GM21737 (cell line): ENCODE results near the gene GGN.
"Not testable (repeated sequence)": the region's sequence is repeated elsewhere in the genome, so short reads cannot be mapped to it uniquely, and the experiment has no call there.

Source experiments
- ATAC-seq: cut with Tn5 transposase; IDR thresholded peaks from one replicate; pipeline ENCODE4 v1.9.1; 2021; ENCODE audit warnings: mild to moderate bottlenecking, moderate library complexity; ENCODE audit not compliant: unreplicated experiment

Gene GGN, protein sequence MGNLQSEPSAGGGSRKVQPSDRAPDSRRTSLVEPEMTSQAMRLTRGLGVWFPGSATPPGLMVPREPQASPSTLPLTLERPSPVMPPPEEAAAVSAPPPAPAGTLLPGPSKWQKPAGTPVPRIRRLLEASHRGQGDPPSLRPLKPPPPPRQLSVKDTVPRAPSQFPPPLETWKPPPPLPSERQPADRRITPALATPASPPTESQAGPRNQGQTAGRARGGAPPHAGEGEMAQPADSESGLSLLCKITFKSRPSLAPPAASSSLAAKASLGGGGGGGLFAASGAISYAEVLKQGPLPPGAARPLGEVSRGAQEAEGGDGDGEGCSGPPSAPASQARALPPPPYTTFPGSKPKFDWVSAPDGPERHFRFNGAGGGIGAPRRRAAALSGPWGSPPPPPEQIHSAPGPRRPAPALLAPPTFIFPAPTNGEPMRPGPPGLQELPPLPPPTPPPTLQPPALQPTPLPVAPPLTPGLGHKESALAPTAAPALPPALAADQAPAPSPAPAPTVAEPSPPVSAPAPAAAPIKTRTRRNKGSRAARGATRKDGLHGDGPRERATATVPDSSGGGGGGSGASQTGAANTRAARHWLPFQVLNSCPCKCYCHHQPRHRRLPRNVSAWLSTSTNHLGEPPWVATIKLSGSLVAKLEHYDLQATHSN

GRCh38 chr19:38387550-38388348 lies at the start of gene GGN:
GGN (minus strand) TSS chr19:38388034; CDS start chr19:38387261, 773 bp downstream.
- peak; percentile 40 for ATAC-seq

DNA sequence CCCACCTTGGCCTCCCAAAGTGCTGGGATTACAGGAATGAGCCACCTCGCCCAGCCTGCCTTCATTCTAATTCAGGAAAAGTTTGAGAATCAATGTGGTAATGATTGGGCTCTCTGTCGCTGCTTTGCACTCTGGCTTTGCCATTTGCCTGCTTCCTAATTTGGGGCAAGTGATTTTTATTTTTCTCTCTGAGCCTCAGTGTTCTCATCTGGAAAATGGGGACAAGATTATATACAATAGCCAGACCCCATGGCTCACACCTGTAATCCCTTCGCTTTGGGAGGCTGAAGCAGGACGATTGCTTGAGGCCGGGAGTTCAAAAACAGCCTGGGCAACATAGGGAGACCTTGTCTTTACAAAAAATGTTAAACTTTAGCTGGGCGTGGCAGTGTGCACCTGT lies 49.5 kb upstream of the GGN start:
- ATAC-seq: no peak

- ATAC-seq: no peak
Measured at GRCh38 chr19:38434549-38435051, 46.8 kb upstream of the GGN start.

DNA sequence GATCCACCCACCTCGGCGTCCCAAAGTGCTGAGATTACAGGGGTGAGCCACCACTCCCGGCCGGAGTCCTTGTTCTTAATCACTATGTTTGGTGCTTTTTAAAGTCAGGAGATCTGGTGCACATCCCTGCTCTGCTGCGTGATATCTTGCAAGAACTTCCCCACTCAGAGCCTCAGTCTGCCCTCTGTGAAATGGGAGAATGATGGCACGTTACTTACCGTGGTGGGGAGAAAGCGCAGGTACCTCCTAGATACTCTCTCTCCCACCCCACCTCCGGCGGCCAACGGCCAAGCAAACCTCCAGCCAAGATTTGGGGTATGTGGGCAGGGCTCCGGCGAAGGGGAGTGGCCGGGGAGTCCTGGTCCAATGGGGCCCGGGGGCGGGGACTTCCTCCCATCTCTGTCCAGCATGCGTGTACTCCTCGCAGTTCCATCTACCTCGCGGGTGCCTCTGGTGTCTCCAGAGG lies 45.5 kb upstream of the GGN start, which contains the start of gene RYR1:
Gene RYR1 (plus strand): TSS at position 424 of the 466 bp plus-strand sequence. CDS start 139 bp downstream, outside the sequence.
- no peak for ATAC-seq

GRCh38 chr19:38430931-38431330 lies 43.1 kb upstream of the GGN start:
- no peak for ATAC-seq

GRCh38 chr19:38429811-38430156 lies 42.0 kb upstream of the GGN start:
- no peak for ATAC-seq

- no peak for ATAC-seq
Measured at GRCh38 chr19:38429055-38429810, 41.4 kb upstream of the GGN start.

GRCh38 chr19:38427035-38427677 lies 39.3 kb upstream of the GGN start:
- not testable (repeated sequence) for ATAC-seq

DNA sequence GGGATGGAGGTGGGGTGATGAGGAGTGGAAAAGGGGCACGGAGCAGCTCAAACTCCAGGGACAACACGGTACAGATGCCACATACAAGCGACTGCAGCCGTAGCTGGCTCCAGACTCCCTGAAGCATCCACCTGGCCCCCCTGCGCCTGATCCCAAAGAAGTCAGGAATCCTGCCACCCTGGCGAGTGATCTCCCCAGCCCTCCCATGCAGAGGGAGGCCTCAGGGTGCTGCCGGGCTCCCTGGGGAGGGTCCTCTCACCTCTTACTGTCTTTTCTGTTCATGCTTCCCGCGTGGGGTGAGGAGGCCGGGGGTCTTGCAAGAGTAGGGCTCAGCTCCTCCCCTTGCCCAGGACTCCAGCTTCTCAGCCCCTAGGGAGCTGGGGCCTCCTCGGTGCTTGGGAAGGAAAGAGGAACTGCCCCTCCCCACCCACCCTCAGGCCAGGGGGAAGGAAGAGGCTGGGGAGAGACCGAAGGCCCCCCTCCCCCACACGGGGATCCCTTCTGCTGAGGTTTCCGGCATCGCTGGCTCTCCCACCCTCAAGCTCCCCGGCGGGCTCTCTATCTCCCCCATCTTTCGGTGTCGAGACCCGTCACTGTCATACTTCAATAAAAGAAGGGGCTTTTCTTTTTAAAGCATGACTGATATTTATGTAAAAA lies 38.1 kb upstream of the GGN start, which contains the start of gene RASGRP4:
Gene RASGRP4 (minus strand): TSS at position 410 of the 657 bp plus-strand sequence. CDS start 128 bp downstream, at position 282.
- no peak for ATAC-seq

DNA sequence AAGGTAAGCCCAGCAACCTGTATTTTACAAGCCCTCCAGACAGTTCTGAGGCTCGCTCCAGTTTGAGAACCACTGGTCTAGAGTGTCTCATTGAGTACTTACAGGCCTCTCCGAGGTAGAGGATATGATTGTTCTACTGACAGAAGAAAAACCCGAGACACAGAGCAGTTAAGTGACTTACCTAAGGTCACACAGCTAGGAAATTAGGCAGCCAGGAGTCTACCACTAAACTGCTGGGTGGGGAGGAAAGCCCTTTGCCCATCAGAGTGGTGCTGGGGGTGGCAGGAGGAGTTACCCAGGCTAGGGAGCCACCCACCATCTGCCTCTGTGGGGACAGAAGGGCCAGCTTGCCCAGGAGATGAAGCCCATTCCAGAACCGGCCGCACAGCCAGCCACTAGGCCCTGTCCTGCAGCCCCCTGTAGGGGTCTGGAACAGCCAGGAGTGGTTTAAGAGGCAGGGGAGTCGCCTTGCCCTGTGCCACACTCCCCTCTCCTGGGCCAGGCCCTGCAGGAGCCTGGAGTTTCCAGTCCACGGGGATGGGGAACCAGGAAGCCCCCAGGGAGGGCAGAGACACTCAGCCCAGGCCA lies 37.5 kb upstream of the GGN start:
- no peak for ATAC-seq

DNA sequence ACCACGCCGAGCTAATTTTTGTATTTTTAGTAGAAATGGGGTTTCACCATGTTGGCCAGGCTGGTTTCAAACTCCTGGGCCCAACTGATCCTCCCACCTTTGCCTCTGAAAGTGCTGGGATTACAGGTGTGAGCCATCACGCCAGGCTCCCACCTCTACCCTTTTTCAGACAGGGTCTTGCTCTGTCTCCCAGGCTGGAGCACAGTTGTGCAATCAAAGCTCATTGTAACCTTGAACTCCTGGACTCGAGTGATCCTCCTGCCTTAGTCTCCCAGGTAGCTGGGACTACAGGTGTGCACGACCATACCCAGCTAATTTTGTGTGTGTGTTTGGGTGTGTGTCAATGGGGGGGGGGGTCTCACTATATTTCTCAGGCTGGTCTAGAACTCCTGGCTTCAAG lies 36.4 kb upstream of the GGN start:
- ATAC-seq: no peak

DNA sequence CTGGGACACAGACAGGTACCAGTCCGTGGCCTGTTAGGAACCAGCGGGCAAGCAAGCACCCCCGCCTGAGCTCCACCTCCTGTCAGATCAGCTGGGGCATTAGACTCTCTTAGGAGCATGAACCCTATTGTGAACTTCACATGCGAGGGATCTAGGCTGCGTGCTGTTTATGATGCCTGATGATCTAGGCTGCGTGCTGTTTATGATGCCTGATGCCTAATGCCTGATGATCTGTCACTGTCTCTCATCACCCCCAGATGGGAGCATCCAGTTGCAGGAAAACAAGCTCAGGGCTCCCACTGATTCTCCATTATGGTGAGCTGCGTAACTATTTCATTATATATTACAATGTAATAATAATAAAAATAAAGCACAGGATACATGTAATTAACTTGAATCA lies 34.6 kb upstream of the GGN start:
- no peak for ATAC-seq

DNA sequence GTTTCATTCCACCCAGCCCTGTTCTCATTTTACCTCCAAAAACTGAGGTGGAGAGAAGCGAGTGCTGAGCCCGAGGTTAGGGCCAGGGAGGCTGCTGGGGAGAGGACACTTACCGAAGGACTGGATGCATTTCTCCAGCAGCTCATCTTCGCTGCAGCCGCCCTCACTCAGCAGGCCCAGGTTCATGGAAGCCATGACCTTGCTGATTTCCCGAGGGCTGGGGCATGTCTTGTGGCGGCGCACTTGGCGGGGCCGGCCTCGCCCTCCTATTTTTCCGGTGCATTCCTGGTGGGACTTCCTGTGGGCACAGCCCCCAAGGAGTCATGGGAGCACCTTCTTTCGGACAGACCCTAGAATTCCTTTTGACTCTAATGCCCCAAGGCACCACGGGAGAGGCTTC lies 34.0 kb upstream of the GGN start:
- ATAC-seq: no peak

- no peak for ATAC-seq
Measured at GRCh38 chr19:38420935-38421334, 33.1 kb upstream of the GGN start.

DNA sequence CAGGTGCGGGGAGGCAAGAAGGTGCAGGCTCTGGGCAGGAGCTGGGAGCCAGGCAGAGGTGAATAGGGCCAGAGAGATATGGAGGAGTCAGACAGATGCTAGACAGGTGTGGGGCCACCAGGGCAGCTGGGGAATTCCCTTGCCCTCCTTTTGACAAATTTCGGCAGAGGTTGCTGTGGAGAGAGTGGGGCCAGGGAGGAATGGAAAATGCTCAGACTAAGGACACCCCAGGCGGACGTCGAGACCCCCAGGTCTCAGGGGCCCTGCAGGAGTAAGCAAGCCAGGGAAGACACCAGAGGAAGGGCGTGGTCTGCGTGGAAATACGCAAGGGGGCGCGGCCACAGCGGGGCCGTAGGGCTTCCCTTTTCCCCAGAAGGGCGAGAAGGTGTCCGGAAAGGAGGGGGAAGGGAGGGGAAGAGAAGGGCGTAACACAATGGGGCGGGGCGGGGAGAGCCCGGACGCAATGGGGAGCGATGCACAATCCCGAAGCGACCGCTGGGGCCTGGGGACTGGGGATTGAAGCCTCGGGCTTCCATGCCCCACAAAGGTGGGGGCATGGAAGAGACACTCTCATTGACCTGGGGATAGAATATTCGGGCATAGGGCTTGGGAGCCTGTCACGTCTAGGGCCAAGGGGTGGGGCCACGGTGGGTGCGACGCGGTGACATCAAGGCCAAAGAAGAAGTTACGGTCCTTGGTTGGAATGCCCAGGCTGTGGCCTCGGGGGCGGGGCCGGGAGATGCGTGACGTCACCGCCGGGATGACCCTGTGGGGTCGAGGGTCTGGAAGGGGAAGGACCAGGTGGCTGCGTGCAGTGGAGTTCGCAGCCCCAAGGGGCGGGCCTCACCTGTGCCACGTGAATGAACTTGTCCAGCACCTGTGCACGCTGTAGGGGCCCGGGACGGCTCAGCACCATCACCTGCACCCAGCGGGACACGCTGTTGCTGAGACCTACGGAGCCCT lies 30.0 kb upstream of the GGN start:
- ATAC-seq: no peak

GRCh38 chr19:38417146-38417543 lies 29.3 kb upstream of the GGN start:
- no peak for ATAC-seq

- ATAC-seq: no peak
Measured at GRCh38 chr19:38413416-38413815, 25.6 kb upstream of the GGN start.

DNA sequence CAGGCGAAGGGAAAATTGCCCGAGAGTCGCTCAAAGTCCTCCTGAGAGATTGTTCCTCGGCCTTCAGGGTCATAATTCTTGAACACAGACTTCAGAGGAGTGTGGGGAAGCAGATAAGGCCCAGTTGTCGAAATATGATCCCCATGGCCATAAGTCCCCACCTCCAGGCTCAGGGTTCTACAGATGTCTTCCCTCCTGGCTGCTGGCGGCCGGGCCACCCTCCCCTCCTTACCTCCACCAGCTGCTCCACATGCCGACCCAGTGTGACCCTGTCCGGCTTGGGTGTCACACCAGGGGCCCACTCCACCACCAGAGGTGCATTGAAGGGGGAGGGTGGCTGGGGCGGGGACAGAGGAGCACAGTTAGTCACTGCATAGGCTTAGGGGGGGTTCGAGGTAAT lies 25.1 kb upstream of the GGN start:
- no peak for ATAC-seq
